Measurements from ENCODE around the gene HSPB2. TPM values are rescaled to one million over a fixed set of nuclear protein-coding genes. Genes with fewer than 3 reads are reported as not detected.
"Not testable (repeated sequence)": the region's sequence is repeated elsewhere in the genome, so short reads cannot be mapped to it uniquely, and the experiment has no call there.

The HSPB2 gene
- total RNA-seq, 4 donors from 2014 or later = 1.3 TPM; not detected in 3

- Histone ChIP-seq H3K9me3 (no peaks in the 10 kb centered on the region), H3K4me3 (no peak overlapping the region), H3K27me3 (no peaks in the 10 kb centered on the region), H3K36me3 (no peaks in the 10 kb centered on the region), H3K4me1 (peaks cover 6 to 16% (median 9%) of the 10 kb centered on the region in 4 donors), H3K27ac (no peak overlapping the region)
- in situ Hi-C loops (cut with MboI; ENCODE audit: low pct_ligation_motif_present in 1 of 4, low pct_unique_long_range_greater_than_20kb in 1 of 4, low sequenced_read_pairs in 3 of 4) (no loop called here), intact Hi-C loops (cut with DNase I; ENCODE audit: low total_unique reads) (no loop called here)
- WGBS, 2 donors (ENCODE audit: low coverage in 1 of 2) = 93 to 100% methylated on average over 1 to 5 of the region's 5 CpGs
- no peak for DNase-seq
- no peak for TF ChIP-seq POLR2AphosphoS5 (IDR thresholded peaks at IDR 0.05)
- TF ChIP-seq POLR2A (IDR thresholded peaks at IDR 0.05) = no peak
- no peak for TF ChIP-seq CTCF (IDR thresholded peaks at IDR 0.05)
- no peak for TF ChIP-seq EP300 (IDR thresholded peaks at IDR 0.05; ENCODE audit: low read depth)
Measured at GRCh38 chr11:111882202-111882601, 30.3 kb upstream of the HSPB2 start.

GRCh38 chr11:111885053-111885452, 27.5 kb upstream of the HSPB2 start:
- H3K4me1 ChIP-seq; DNase-seq; H3K36me3 ChIP-seq; H3K27ac ChIP-seq; H3K27me3 ChIP-seq; in situ Hi-C loops (cut with MboI; ENCODE audit: low pct_ligation_motif_present in 1 of 4, low pct_unique_long_range_greater_than_20kb in 1 of 4, low sequenced_read_pairs in 3 of 4); H3K9me3 ChIP-seq; intact Hi-C loops (cut with DNase I; ENCODE audit: low total_unique reads); H3K4me3 ChIP-seq: not testable (repeated sequence)
- 92% methylated on average over 4 of the region's 4 CpGs; no CpG with 5 or more reads in 1 of the 2 donors for WGBS, 2 donors (ENCODE audit: low coverage in 1 of 2)

- Histone ChIP-seq H3K4me1 (no peaks in the 10 kb centered on the region), H3K27me3 (no peaks in the 10 kb centered on the region), H3K4me3 (no peak overlapping the region), H3K27ac (no peak overlapping the region), H3K9me3 (no peaks in the 10 kb centered on the region), H3K36me3 (no peaks in the 10 kb centered on the region)
- intact Hi-C loops (cut with DNase I; ENCODE audit: low total_unique reads) = no loop called here
- no peak for DNase-seq
- in situ Hi-C loops (cut with MboI; ENCODE audit: low pct_ligation_motif_present in 1 of 4, low pct_unique_long_range_greater_than_20kb in 1 of 4, low sequenced_read_pairs in 3 of 4) = no loop called here
- TF ChIP-seq POLR2AphosphoS5 (IDR thresholded peaks at IDR 0.05) (no peak), CTCF (IDR thresholded peaks at IDR 0.05) (no peak), POLR2A (IDR thresholded peaks at IDR 0.05) (no peak), EP300 (IDR thresholded peaks at IDR 0.05; ENCODE audit: low read depth) (no peak)
- 70 to 81% methylated on average over 4 of the region's 4 CpGs for WGBS, 2 donors (ENCODE audit: low coverage in 1 of 2)
Measured at GRCh38 chr11:111886032-111886431, 26.5 kb upstream of the HSPB2 start.

- H3K4me1 ChIP-seq = no peaks in the 10 kb centered on the region
- H3K36me3 ChIP-seq = no peaks in the 10 kb centered on the region
- H3K4me3 ChIP-seq = no peak overlapping the region
- H3K27ac ChIP-seq = no peak overlapping the region
- TF ChIP-seq EP300 (IDR thresholded peaks at IDR 0.05; ENCODE audit: low read depth) (no peak), POLR2A (IDR thresholded peaks at IDR 0.05) (no peak), POLR2AphosphoS5 (IDR thresholded peaks at IDR 0.05) (no peak), CTCF (IDR thresholded peaks at IDR 0.05) (no peak)
- DNase-seq = no peak
- intact Hi-C loops (cut with DNase I; ENCODE audit: low total_unique reads) (no loop called here), in situ Hi-C loops (cut with MboI; ENCODE audit: low pct_ligation_motif_present in 1 of 4, low pct_unique_long_range_greater_than_20kb in 1 of 4, low sequenced_read_pairs in 3 of 4) (no loop called here)
- WGBS, 2 donors (ENCODE audit: low coverage in 1 of 2) = 69 to 82% methylated on average over 2 of the region's 2 CpGs
- no peaks in the 10 kb centered on the region for H3K27me3 ChIP-seq
- H3K9me3 ChIP-seq = no peaks in the 10 kb centered on the region
Measured at GRCh38 chr11:111886844-111887243, 25.7 kb upstream of the HSPB2 start.

GRCh38 chr11:111905411-111905810, 7.1 kb upstream of the HSPB2 start:
- Histone ChIP-seq H3K4me3 (no peak overlapping the region), H3K36me3 (no peaks in the 10 kb centered on the region), H3K4me1 (no peaks in the 10 kb centered on the region), H3K9me3 (no peaks in the 10 kb centered on the region), H3K27ac (no peak overlapping the region), H3K27me3 (no peaks in the 10 kb centered on the region)
- in situ Hi-C loops (cut with MboI; ENCODE audit: low pct_ligation_motif_present in 1 of 4, low pct_unique_long_range_greater_than_20kb in 1 of 4, low sequenced_read_pairs in 3 of 4) = no loop called here
- no peak for DNase-seq
- intact Hi-C loops (cut with DNase I; ENCODE audit: low total_unique reads) = no loop called here
- 43 to 46% methylated on average over 2 of the region's 2 CpGs for WGBS, 2 donors (ENCODE audit: low coverage in 1 of 2)
- TF ChIP-seq POLR2A (IDR thresholded peaks at IDR 0.05) = no peak
- TF ChIP-seq CTCF (IDR thresholded peaks at IDR 0.05) = no peak
- no peak for TF ChIP-seq EP300 (IDR thresholded peaks at IDR 0.05; ENCODE audit: low read depth)
- no peak for TF ChIP-seq POLR2AphosphoS5 (IDR thresholded peaks at IDR 0.05)
